K562 (cell line): ENCODE results near the gene P4HB. TPM values are rescaled to one million over a fixed set of nuclear protein-coding genes. Genes with fewer than 3 reads are reported as not detected.
A peak's percentile ranks its signal among the peaks of the same experiment; 100 is the strongest.

Source experiments
- AFF1 ChIP-seq, 2 experiments: fragments of 450-650 bp; IDR thresholded peaks; 2 replicates each; pipeline ENCODE4 v1.6.1; 2018; ENCODE audit warnings: mild to moderate bottlenecking in 2 of 2, low read depth in 1 of 2; ENCODE audit not compliant: partially characterized antibody in 2 of 2
- ATF4 ChIP-seq: fragments of 450-650 bp; formaldehyde crosslinking; IDR thresholded peaks from 2 replicates; pipeline ENCODE4 v1.4.0; 2022; ENCODE audit warnings: mild to moderate bottlenecking, moderate library complexity
- BRD4 ChIP-seq: fragments of 200-600 bp; sonication (generic); IDR thresholded peaks from 2 replicates; pipeline ENCODE4 v1.6.1; 2017; ENCODE audit warnings: inconsistent platforms
- CXXC5 ChIP-seq: fragments of 250-450 bp; sonication (Bioruptor Pico); IDR thresholded peaks from 2 replicates; pipeline ENCODE4 v1.8.0; 2022; ENCODE audit warnings: inconsistent platforms, mild to moderate bottlenecking, moderate library complexity
- FIP1L1 ChIP-seq: fragments of 200-400 bp; formaldehyde crosslinking; IDR thresholded peaks from 2 replicates; pipeline ENCODE4 v1.6.1; 2018; ENCODE audit warnings: mild to moderate bottlenecking, low read depth, low read length; ENCODE audit not compliant: poor library complexity, severe bottlenecking
- SRSF1 ChIP-seq: fragments of 200-400 bp; formaldehyde crosslinking; IDR thresholded peaks from 2 replicates; pipeline ENCODE4 v1.6.1; 2017; ENCODE audit warnings: mild to moderate bottlenecking, low read depth, low read length, moderate library complexity
- STAG1 ChIP-seq: sonication (generic); formaldehyde crosslinking; IDR thresholded peaks from 2 replicates; pipeline ENCODE4 v1.5.0; 2020; ENCODE audit warnings: missing genetic modification reagents, borderline replicate concordance
- TFAM ChIP-seq: fragments of 250-450 bp; sonication (Bioruptor Pico); conservative IDR thresholded peaks from 2 replicates; pipeline ENCODE4 v1.5.0; 2021; ENCODE audit warnings: mild to moderate bottlenecking, moderate library complexity
- ZBTB49 ChIP-seq: sonication (generic); formaldehyde crosslinking; IDR thresholded peaks from 2 replicates; pipeline ENCODE4 v1.8.0; 2022; ENCODE audit warnings: missing genetic modification reagents, mild to moderate bottlenecking, borderline replicate concordance
- ZNF324 ChIP-seq: fragments of 250-450 bp; sonication (Bioruptor Pico); IDR thresholded peaks from 2 replicates; pipeline ENCODE4 v1.4.0; 2020; ENCODE audit warnings: mild to moderate bottlenecking
- ZNF384 ChIP-seq: IDR thresholded peaks from 2 replicates; pipeline ENCODE4 v1.6.1; 2012; ENCODE audit warnings: low read depth, low read length, improper control_type of control experiment
- ZNF512 ChIP-seq: IDR thresholded peaks from 2 replicates; pipeline ENCODE4 v1.6.1; 2016; ENCODE audit warnings: missing genetic modification characterization, missing compliant biosample characterization
- polyA plus RNA-seq, 8 experiments: library from polyadenylated mRNA; depleted of rRNA in 4 of 8; stranded (reverse) in 5 of 8; unstranded in 3 of 8; fragments of >200 nt; fragmentation: Nextera tagmentation in 2 of 8; fragmentation: Illumina TruSeq in 1 of 8; extraction: Ambion mirVana in 2 of 8; extraction: Trizol in 1 of 8; gene quantifications; 2 replicates each; pipeline versions ENCODE4 v1.2.1 to v1.2.3, GENCODE V29; 2011 to 2014; ENCODE audit warnings: inconsistent platforms in 1 of 8, missing spikeins in 1 of 8
- total RNA-seq, 7 experiments: library from RNA; depleted of rRNA in 6 of 7; stranded (reverse); fragments of >200 nt in 6 of 7; fragmentation: Illumina TruSeq in 2 of 7; extraction: Trizol in 2 of 7; gene quantifications; 2 replicates each; pipeline versions ENCODE4 v1.2.1 to v1.2.3, GENCODE V29; 2011 to 2021; ENCODE audit warnings: low replicate concordance in 1 of 7
- TF ChIP-seq, protein P1 (sequence below), 2 experiments: IDR thresholded peaks in 1 of 2; conservative IDR thresholded peaks in 1 of 2; 2 replicates each; pipeline ENCODE4 v1.6.1; 2016; ENCODE audit warnings: low read depth in 2 of 2, mild to moderate bottlenecking in 1 of 2, missing compliant biosample characterization in 1 of 2, missing genetic modification characterization in 1 of 2, moderate library complexity in 1 of 2

P4HB gene
- total and polyA plus RNA-seq, 9 of the 15 experiments (the other 6 are each of a cell fraction or from before 2014, with no cell fraction given) = 4.4 to 645 (median 325) TPM

GRCh38 chr17:81869221-81870130 lies 9.1 kb upstream of the P4HB start (continued):
- TF ChIP-seq ZNF512 (tag) (no peak), CXXC5 (CRISPR knock-in tag) (no peak; the same call in 1 of the 2 replicates), BRD4 (no peak), ATF4 (CRISPR knock-in tag) (no peak), ZNF384 (no peak), SRSF1 (no peak), STAG1 (no peak), TFAM (CRISPR knock-in tag) (no peak), FIP1L1 (peak; percentile 95), ZBTB49 (no peak), ZNF324 (CRISPR knock-in tag) (no peak), AFF1 (IDR thresholded peaks at IDR 0.05; ENCODE audit: low read depth in 1 of 2, partially characterized antibody in 2 of 2) (no peak)
- TF ChIP-seq, protein P1, sequence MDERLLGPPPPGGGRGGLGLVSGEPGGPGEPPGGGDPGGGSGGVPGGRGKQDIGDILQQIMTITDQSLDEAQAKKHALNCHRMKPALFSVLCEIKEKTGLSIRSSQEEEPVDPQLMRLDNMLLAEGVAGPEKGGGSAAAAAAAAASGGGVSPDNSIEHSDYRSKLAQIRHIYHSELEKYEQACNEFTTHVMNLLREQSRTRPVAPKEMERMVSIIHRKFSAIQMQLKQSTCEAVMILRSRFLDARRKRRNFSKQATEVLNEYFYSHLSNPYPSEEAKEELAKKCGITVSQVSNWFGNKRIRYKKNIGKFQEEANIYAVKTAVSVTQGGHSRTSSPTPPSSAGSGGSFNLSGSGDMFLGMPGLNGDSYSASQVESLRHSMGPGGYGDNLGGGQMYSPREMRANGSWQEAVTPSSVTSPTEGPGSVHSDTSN (CRISPR knock-in tag; IDR thresholded peaks at IDR 0.05; ENCODE audit: low read depth) = no peak
- TF ChIP-seq, protein P1 (tag; conservative IDR thresholded peaks at IDR 0.05; ENCODE audit: low read depth) = no peak
